Measurements from ENCODE around the gene FSTL4.
A peak's percentile ranks its signal among the peaks of the same experiment; 100 is the strongest.

FSTL4 gene

GRCh38 chr5:133389066-133389590 lies 223.2 kb downstream of the FSTL4 start:
- H3K27me3 ChIP-seq (ENCODE audit: insufficient read depth, poor library complexity, severe bottlenecking): no peaks in the 10 kb centered on the region
- no peak for DNase-seq (ENCODE audit: low spot score)
- no peak overlapping the region for H3K4me3 ChIP-seq (ENCODE audit: severe bottlenecking)
- no peaks in the 10 kb centered on the region for H3K9me3 ChIP-seq (ENCODE audit: severe bottlenecking)
- H3K27ac ChIP-seq (ENCODE audit: poor library complexity, severe bottlenecking): no peak overlapping the region
- ATAC-seq (ENCODE audit: low read depth): peak; percentile 48; the same call in 1 of the 3 replicates
- no peaks in the 10 kb centered on the region for H3K4me1 ChIP-seq (ENCODE audit: insufficient read depth, poor library complexity, severe bottlenecking)
- TF ChIP-seq, protein P1, sequence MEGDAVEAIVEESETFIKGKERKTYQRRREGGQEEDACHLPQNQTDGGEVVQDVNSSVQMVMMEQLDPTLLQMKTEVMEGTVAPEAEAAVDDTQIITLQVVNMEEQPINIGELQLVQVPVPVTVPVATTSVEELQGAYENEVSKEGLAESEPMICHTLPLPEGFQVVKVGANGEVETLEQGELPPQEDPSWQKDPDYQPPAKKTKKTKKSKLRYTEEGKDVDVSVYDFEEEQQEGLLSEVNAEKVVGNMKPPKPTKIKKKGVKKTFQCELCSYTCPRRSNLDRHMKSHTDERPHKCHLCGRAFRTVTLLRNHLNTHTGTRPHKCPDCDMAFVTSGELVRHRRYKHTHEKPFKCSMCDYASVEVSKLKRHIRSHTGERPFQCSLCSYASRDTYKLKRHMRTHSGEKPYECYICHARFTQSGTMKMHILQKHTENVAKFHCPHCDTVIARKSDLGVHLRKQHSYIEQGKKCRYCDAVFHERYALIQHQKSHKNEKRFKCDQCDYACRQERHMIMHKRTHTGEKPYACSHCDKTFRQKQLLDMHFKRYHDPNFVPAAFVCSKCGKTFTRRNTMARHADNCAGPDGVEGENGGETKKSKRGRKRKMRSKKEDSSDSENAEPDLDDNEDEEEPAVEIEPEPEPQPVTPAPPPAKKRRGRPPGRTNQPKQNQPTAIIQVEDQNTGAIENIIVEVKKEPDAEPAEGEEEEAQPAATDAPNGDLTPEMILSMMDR (IDR thresholded peaks at IDR 0.05; ENCODE audit: poor library complexity, severe bottlenecking): no peak
- no peaks in the 10 kb centered on the region for H3K36me3 ChIP-seq (ENCODE audit: low read depth)

- Histone ChIP-seq H3K9me3 (ENCODE audit: severe bottlenecking) (no peaks in the 10 kb centered on the region), H3K27ac (ENCODE audit: poor library complexity, severe bottlenecking) (no peak overlapping the region), H3K36me3 (ENCODE audit: low read depth) (no peaks in the 10 kb centered on the region), H3K27me3 (ENCODE audit: insufficient read depth, poor library complexity, severe bottlenecking) (no peaks in the 10 kb centered on the region), H3K4me3 (ENCODE audit: severe bottlenecking) (no peak overlapping the region), H3K4me1 (ENCODE audit: insufficient read depth, poor library complexity, severe bottlenecking) (no peaks in the 10 kb centered on the region)
- no peak for DNase-seq (ENCODE audit: low spot score)
- ATAC-seq (ENCODE audit: low read depth): no peak
- TF ChIP-seq, protein P1 (IDR thresholded peaks at IDR 0.05; ENCODE audit: poor library complexity, severe bottlenecking): no peak
These were observed 224.7 kb downstream of the FSTL4 start for GRCh38 chr5:133387621-133388020.

DNA sequence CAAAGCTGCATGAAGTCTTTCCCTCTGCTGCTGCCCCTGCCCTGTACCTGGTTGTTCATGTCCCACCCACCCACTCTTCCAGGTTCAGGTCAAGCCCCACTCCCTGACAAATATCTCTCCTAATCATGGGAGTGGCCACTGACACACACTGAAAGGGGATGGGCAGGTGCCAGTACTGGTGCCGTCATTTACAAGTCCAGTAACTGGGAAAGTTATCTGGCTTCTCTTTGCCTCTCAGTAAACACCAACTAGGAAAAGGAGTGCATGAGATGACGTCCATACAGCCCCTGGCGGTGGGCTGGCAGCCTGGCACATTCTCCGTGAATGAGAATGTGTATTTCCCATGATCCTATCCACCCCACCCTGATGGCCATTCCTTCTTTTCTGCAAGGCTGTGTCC lies 225.2 kb downstream of the FSTL4 start:
- TF ChIP-seq, protein P1 (IDR thresholded peaks at IDR 0.05; ENCODE audit: poor library complexity, severe bottlenecking): no peak
- Histone ChIP-seq H3K27me3 (ENCODE audit: insufficient read depth, poor library complexity, severe bottlenecking) (no peaks in the 10 kb centered on the region), H3K4me3 (ENCODE audit: severe bottlenecking) (no peak overlapping the region), H3K36me3 (ENCODE audit: low read depth) (no peaks in the 10 kb centered on the region), H3K27ac (ENCODE audit: poor library complexity, severe bottlenecking) (no peak overlapping the region), H3K4me1 (ENCODE audit: insufficient read depth, poor library complexity, severe bottlenecking) (no peaks in the 10 kb centered on the region), H3K9me3 (ENCODE audit: severe bottlenecking) (no peaks in the 10 kb centered on the region)
- no peak for DNase-seq (ENCODE audit: low spot score)
- no peak for ATAC-seq (ENCODE audit: low read depth)

- Histone ChIP-seq H3K4me1 (ENCODE audit: insufficient read depth, poor library complexity, severe bottlenecking) (no peaks in the 10 kb centered on the region), H3K36me3 (ENCODE audit: low read depth) (no peaks in the 10 kb centered on the region), H3K4me3 (ENCODE audit: severe bottlenecking) (no peak overlapping the region), H3K27ac (ENCODE audit: poor library complexity, severe bottlenecking) (no peak overlapping the region), H3K27me3 (ENCODE audit: insufficient read depth, poor library complexity, severe bottlenecking) (no peaks in the 10 kb centered on the region), H3K9me3 (ENCODE audit: severe bottlenecking) (no peaks in the 10 kb centered on the region)
- DNase-seq (ENCODE audit: low spot score): no peak
- no peak for ATAC-seq (ENCODE audit: low read depth)
- TF ChIP-seq, protein P1 (IDR thresholded peaks at IDR 0.05; ENCODE audit: poor library complexity, severe bottlenecking): no peak
These were observed 225.7 kb downstream of the FSTL4 start for GRCh38 chr5:133386662-133387061.

GRCh38 chr5:133385346-133385745 lies 227.0 kb downstream of the FSTL4 start:
- ATAC-seq (ENCODE audit: low read depth): no peak
- Histone ChIP-seq H3K27me3 (ENCODE audit: insufficient read depth, poor library complexity, severe bottlenecking) (peaks cover 6% of the 10 kb centered on the region), H3K36me3 (ENCODE audit: low read depth) (no peaks in the 10 kb centered on the region), H3K4me1 (ENCODE audit: insufficient read depth, poor library complexity, severe bottlenecking) (no peaks in the 10 kb centered on the region), H3K27ac (ENCODE audit: poor library complexity, severe bottlenecking) (no peak overlapping the region), H3K4me3 (ENCODE audit: severe bottlenecking) (no peak overlapping the region), H3K9me3 (ENCODE audit: severe bottlenecking) (no peaks in the 10 kb centered on the region)
- DNase-seq (ENCODE audit: low spot score): no peak
- TF ChIP-seq, protein P1 (IDR thresholded peaks at IDR 0.05; ENCODE audit: poor library complexity, severe bottlenecking): no peak

Data from RWPE2 (cell line).